H1 (cell line): ENCODE measurements around the gene TSHZ2.
"Not testable (repeated sequence)": the region's sequence is repeated elsewhere in the genome, so short reads cannot be mapped to it uniquely, and the experiment has no call there.

Experiments
- CHD2 ChIP-seq: IDR thresholded peaks from 2 replicates; pipeline ENCODE4 v1.6.1; 2012; ENCODE audit warnings: low read length, improper control_type of control experiment
- EP300 ChIP-seq, 2 experiments: IDR thresholded peaks; 1 replicate in 1 of 2; 2 replicates in 1 of 2; pipeline ENCODE4 v1.6.1; 2011 to 2012; ENCODE audit warnings: low read depth in 2 of 2, low read length in 2 of 2, mild to moderate bottlenecking in 2 of 2, borderline replicate concordance in 1 of 2, inconsistent platforms in 1 of 2, moderate library complexity in 1 of 2
- EZH2 ChIP-seq: fragments of 200-600 bp; sonication (generic); IDR thresholded peaks from 2 replicates; pipeline ENCODE4 v1.7.1; 2012; ENCODE audit warnings: low read depth, mild to moderate bottlenecking, moderate library complexity, low read length, inconsistent platforms; ENCODE audit not compliant: severe bottlenecking
- GTF2F1 ChIP-seq: IDR thresholded peaks from 2 replicates; pipeline ENCODE4 v1.6.1; 2012; ENCODE audit warnings: low read depth, low read length, improper control_type of control experiment, borderline replicate concordance
- POLR2A ChIP-seq, 2 experiments: IDR thresholded peaks; 1 replicate in 1 of 2; 2 replicates in 1 of 2; pipeline ENCODE4 v1.6.1; 2011; ENCODE audit warnings: low read depth in 2 of 2, low read length in 2 of 2, mild to moderate bottlenecking in 2 of 2; ENCODE audit errors: control extremely low read depth in 1 of 2
- RAD21 ChIP-seq, 2 experiments: IDR thresholded peaks in 1 of 2; conservative IDR thresholded peaks in 1 of 2; 2 replicates each; pipeline ENCODE4 v1.6.1; 2011; ENCODE audit warnings: low read depth in 2 of 2, low read length in 2 of 2, improper control_type of control experiment in 1 of 2, inconsistent platforms in 1 of 2, mild to moderate bottlenecking in 1 of 2, moderate library complexity in 1 of 2
- TBP ChIP-seq: IDR thresholded peaks from 2 replicates; pipeline ENCODE4 v1.6.1; 2011; ENCODE audit warnings: low read depth, low read length, improper control_type of control experiment
- TCF12 ChIP-seq: IDR thresholded peaks from 2 replicates; pipeline ENCODE4 v1.6.1; 2011; ENCODE audit warnings: low read depth, mild to moderate bottlenecking, low read length
- ZNF274 ChIP-seq: IDR thresholded peaks from 2 replicates; pipeline ENCODE4 v1.7.0; 2012; ENCODE audit warnings: low read length, borderline replicate concordance; ENCODE audit errors: extremely low read depth
- TF ChIP-seq, protein P1 (sequence below), 3 experiments: IDR thresholded peaks; 1 replicate in 2 of 3; 2 replicates in 1 of 3; pipeline versions ENCODE4 v1.5.1 to v1.6.1; 2011; ENCODE audit warnings: low read length in 3 of 3, mild to moderate bottlenecking in 3 of 3, inconsistent platforms in 2 of 3, low read depth in 1 of 3, moderate library complexity in 1 of 3; ENCODE audit not compliant: insufficient read depth in 1 of 3; ENCODE audit errors: control extremely low read depth in 1 of 3
- TF ChIP-seq, protein P2 (sequence below): IDR thresholded peaks from 2 replicates; pipeline ENCODE4 v1.6.1; 2012; ENCODE audit warnings: inconsistent platforms

DNA sequence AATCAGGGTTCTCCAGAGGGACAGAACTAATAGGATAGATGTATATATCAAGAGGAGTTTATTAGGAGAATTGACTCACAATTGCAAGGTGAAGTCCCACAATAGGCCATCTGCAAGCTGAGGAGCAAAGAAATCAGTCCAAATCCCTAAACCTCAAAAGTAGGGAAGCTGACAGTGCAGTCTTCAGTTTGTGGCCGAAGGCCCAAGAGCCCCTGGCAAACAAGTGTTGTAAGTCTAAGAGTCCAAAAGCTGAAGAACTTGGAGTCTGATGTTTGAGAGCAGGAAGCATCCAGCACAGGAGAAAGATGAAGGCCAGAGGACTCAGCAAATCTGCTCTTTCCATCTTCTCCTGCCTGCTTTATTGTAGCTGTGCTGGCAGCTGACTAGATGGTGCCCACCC lies 117.7 kb downstream of the TSHZ2 start:
- not testable (repeated sequence) for TF ChIP-seq POLR2A (IDR thresholded peaks at IDR 0.05; ENCODE audit: control extremely low read depth in 1 of 2, low read depth in 2 of 2, low read length in 2 of 2); EZH2; ZNF274; TBP; EP300 (IDR thresholded peaks at IDR 0.05; ENCODE audit: borderline replicate concordance in 1 of 2, low read depth in 2 of 2, low read length in 2 of 2); TCF12; CHD2; GTF2F1; RAD21 (IDR thresholded peaks at IDR 0.05 in 1 of 2, conservative IDR thresholded peaks at IDR 0.05 in 1 of 2; ENCODE audit: low read depth in 2 of 2, low read length in 2 of 2)
- TF ChIP-seq, protein P1, sequence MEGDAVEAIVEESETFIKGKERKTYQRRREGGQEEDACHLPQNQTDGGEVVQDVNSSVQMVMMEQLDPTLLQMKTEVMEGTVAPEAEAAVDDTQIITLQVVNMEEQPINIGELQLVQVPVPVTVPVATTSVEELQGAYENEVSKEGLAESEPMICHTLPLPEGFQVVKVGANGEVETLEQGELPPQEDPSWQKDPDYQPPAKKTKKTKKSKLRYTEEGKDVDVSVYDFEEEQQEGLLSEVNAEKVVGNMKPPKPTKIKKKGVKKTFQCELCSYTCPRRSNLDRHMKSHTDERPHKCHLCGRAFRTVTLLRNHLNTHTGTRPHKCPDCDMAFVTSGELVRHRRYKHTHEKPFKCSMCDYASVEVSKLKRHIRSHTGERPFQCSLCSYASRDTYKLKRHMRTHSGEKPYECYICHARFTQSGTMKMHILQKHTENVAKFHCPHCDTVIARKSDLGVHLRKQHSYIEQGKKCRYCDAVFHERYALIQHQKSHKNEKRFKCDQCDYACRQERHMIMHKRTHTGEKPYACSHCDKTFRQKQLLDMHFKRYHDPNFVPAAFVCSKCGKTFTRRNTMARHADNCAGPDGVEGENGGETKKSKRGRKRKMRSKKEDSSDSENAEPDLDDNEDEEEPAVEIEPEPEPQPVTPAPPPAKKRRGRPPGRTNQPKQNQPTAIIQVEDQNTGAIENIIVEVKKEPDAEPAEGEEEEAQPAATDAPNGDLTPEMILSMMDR (IDR thresholded peaks at IDR 0.05; ENCODE audit: control extremely low read depth in 1 of 3, insufficient read depth in 1 of 3, low read depth in 1 of 3, low read length in 3 of 3), result not testable (repeated sequence)
- TF ChIP-seq, protein P2, sequence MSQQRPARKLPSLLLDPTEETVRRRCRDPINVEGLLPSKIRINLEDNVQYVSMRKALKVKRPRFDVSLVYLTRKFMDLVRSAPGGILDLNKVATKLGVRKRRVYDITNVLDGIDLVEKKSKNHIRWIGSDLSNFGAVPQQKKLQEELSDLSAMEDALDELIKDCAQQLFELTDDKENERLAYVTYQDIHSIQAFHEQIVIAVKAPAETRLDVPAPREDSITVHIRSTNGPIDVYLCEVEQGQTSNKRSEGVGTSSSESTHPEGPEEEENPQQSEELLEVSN, result not testable (repeated sequence)
